HEK293 (cell line): ENCODE measurements around the gene CAPRIN2.

Source experiments
- CTCF ChIA-PET: fragments of 350-600 bp; formaldehyde crosslinking; extraction: SDS; loops from one replicate; lab custom pipeline; 2021; ENCODE audit warnings: antibody characterized with exemption; lab: Yijun Ruan, JAX
- POLR2A ChIA-PET: fragments of 300-600 bp; formaldehyde crosslinking; extraction: SDS; loops from one replicate; lab custom pipeline; 2020; ENCODE audit warnings: antibody characterized with exemption, inconsistent platforms; lab: Yijun Ruan, JAX
- H3K27ac ChIP-seq: fragments of 200-500 bp; sonication (Bioruptor generic); 2 replicates; pipeline ENCODE4 v1.5.1; 2014; ENCODE audit warnings: low read depth, low read length, control low read depth, inconsistent platforms; ENCODE audit errors: extremely low read depth
- H3K36me3 ChIP-seq, 2 experiments: fragments of 200-500 bp in 1 of 2; sonication (Bioruptor generic) in 1 of 2; 1 replicate in 1 of 2; 2 replicates in 1 of 2; pipeline ENCODE4 v1.5.1; 2014 to 2017; ENCODE audit warnings: inconsistent platforms in 2 of 2, low read length in 2 of 2; ENCODE audit not compliant: control insufficient read depth in 2 of 2, insufficient read depth in 1 of 2
- H3K4me1 ChIP-seq: fragments of 200-500 bp; sonication (Bioruptor generic); 2 replicates; pipeline ENCODE4 v1.5.1; 2014; ENCODE audit warnings: mild to moderate bottlenecking, low read length, inconsistent platforms; ENCODE audit not compliant: control insufficient read depth, insufficient read depth
- H3K4me3 ChIP-seq: 2 replicates; pipeline ENCODE4 v1.5.1; 2011; ENCODE audit warnings: low read depth, mild to moderate bottlenecking, control low read depth, low read length, moderate library complexity
- H3K9me3 ChIP-seq: fragments of 200-500 bp; sonication (Bioruptor generic); 2 replicates; pipeline ENCODE4 v1.5.1; 2014; ENCODE audit warnings: low read depth, low read length, inconsistent platforms; ENCODE audit not compliant: control insufficient read depth, insufficient read depth
- GLI2 ChIP-seq: fragments of 450-650 bp; formaldehyde crosslinking; IDR thresholded peaks from 2 replicates; pipeline ENCODE4; 2017; ENCODE audit warnings: missing biosample characterization, missing genetic modification characterization, low read depth, borderline replicate concordance
- GLIS2 ChIP-seq: fragments of 450-650 bp; formaldehyde crosslinking; IDR thresholded peaks from 2 replicates; pipeline ENCODE4 v1.5.1; 2016; ENCODE audit warnings: missing biosample characterization, missing genetic modification characterization
- MZF1 ChIP-seq: fragments of 450-650 bp; formaldehyde crosslinking; IDR thresholded peaks from 2 replicates; pipeline ENCODE4 v1.5.1; 2017; ENCODE audit warnings: missing biosample characterization, missing genetic modification characterization, borderline replicate concordance
- PRDM1 ChIP-seq: fragments of 450-650 bp; formaldehyde crosslinking; IDR thresholded peaks from 2 replicates; pipeline ENCODE4; 2016; ENCODE audit warnings: missing biosample characterization, missing genetic modification characterization
- RBAK ChIP-seq: fragments of 450-650 bp; formaldehyde crosslinking; IDR thresholded peaks from 2 replicates; pipeline ENCODE4 v1.5.1; 2016; ENCODE audit warnings: missing biosample characterization, missing genetic modification characterization
- TCF7L2 ChIP-seq: IDR thresholded peaks from 2 replicates; pipeline ENCODE4 v1.6.1; 2011; ENCODE audit warnings: low read depth, mild to moderate bottlenecking, inconsistent platforms, low read length, moderate library complexity, borderline replicate concordance
- YY1 ChIP-seq: fragments of 450-650 bp; formaldehyde crosslinking; IDR thresholded peaks from 2 replicates; pipeline ENCODE4 v1.5.1; 2018; ENCODE audit warnings: missing biosample characterization, missing genetic modification characterization
- ZBTB20 ChIP-seq: fragments of 450-650 bp; formaldehyde crosslinking; IDR thresholded peaks from 2 replicates; pipeline ENCODE4 v1.5.1; 2016; ENCODE audit warnings: missing biosample characterization, missing genetic modification characterization
- ZBTB7A ChIP-seq: fragments of 450-650 bp; formaldehyde crosslinking; IDR thresholded peaks from 2 replicates; pipeline ENCODE4 v1.5.1; 2016; ENCODE audit warnings: low read depth, missing biosample characterization, missing genetic modification characterization
- ZBTB8A ChIP-seq: fragments of 450-650 bp; formaldehyde crosslinking; IDR thresholded peaks from 2 replicates; pipeline ENCODE4 v1.5.1; 2016; ENCODE audit warnings: missing biosample characterization, missing genetic modification characterization
- ZFP3 ChIP-seq: fragments of 450-650 bp; formaldehyde crosslinking; IDR thresholded peaks from 2 replicates; pipeline ENCODE4 v1.5.1; 2016; ENCODE audit warnings: low read depth, missing biosample characterization, missing genetic modification characterization
- ZNF169 ChIP-seq: fragments of 450-650 bp; formaldehyde crosslinking; IDR thresholded peaks from 2 replicates; pipeline ENCODE4 v1.5.1; 2016; ENCODE audit warnings: missing biosample characterization, missing genetic modification characterization
- ZNF174 ChIP-seq: fragments of 450-650 bp; formaldehyde crosslinking; IDR thresholded peaks from 2 replicates; pipeline ENCODE4 v1.5.0; 2017; ENCODE audit warnings: missing biosample characterization, mild to moderate bottlenecking, missing genetic modification characterization
- ZNF24 ChIP-seq: fragments of 450-650 bp; formaldehyde crosslinking; IDR thresholded peaks from 2 replicates; pipeline ENCODE4 v1.5.1; 2016; ENCODE audit warnings: missing biosample characterization, missing genetic modification characterization
- ZNF248 ChIP-seq: fragments of 450-650 bp; formaldehyde crosslinking; IDR thresholded peaks from 2 replicates; pipeline ENCODE4 v1.5.1; 2017; ENCODE audit warnings: missing biosample characterization, missing genetic modification characterization
- ZNF280C ChIP-seq: fragments of 450-650 bp; formaldehyde crosslinking; IDR thresholded peaks from 2 replicates; pipeline ENCODE4 v1.5.1; 2016; ENCODE audit warnings: missing biosample characterization, missing genetic modification characterization
- ZNF335 ChIP-seq: fragments of 450-650 bp; formaldehyde crosslinking; conservative IDR thresholded peaks from 2 replicates; pipeline ENCODE4 v1.5.1; 2016; ENCODE audit warnings: missing biosample characterization, missing genetic modification characterization
- ZNF366 ChIP-seq: fragments of 450-650 bp; formaldehyde crosslinking; conservative IDR thresholded peaks from 2 replicates; pipeline ENCODE4 v1.5.1; 2016; ENCODE audit warnings: missing biosample characterization, missing genetic modification characterization
- ZNF521 ChIP-seq: fragments of 450-650 bp; formaldehyde crosslinking; IDR thresholded peaks from 2 replicates; pipeline ENCODE4 v1.5.1; 2017; ENCODE audit warnings: missing biosample characterization, mild to moderate bottlenecking, missing genetic modification characterization
- ZNF654 ChIP-seq: fragments of 450-650 bp; formaldehyde crosslinking; IDR thresholded peaks from 2 replicates; pipeline ENCODE4 v1.5.1; 2016; ENCODE audit warnings: low read depth, missing biosample characterization, missing genetic modification characterization
- ZNF664 ChIP-seq: fragments of 450-650 bp; formaldehyde crosslinking; IDR thresholded peaks from 2 replicates; pipeline ENCODE4 v1.5.1; 2016; ENCODE audit warnings: missing biosample characterization, missing genetic modification characterization
- ZXDB ChIP-seq: fragments of 450-650 bp; formaldehyde crosslinking; IDR thresholded peaks from 2 replicates; pipeline ENCODE4 v1.5.1; 2016; ENCODE audit warnings: missing biosample characterization, missing genetic modification characterization
- TF ChIP-seq, protein P1 (sequence below): fragments of 450-650 bp; formaldehyde crosslinking; IDR thresholded peaks from 2 replicates; pipeline ENCODE4 v1.5.1; 2016; ENCODE audit warnings: missing biosample characterization, missing genetic modification characterization, low read depth
- TF ChIP-seq, protein P2 (sequence below): fragments of 450-650 bp; formaldehyde crosslinking; IDR thresholded peaks from 2 replicates; pipeline ENCODE4 v1.5.1; 2016; ENCODE audit warnings: missing biosample characterization, missing genetic modification characterization, borderline replicate concordance
- TF ChIP-seq, protein P3 (sequence below): fragments of 450-650 bp; formaldehyde crosslinking; IDR thresholded peaks from 2 replicates; pipeline ENCODE4 v1.5.1; 2016; ENCODE audit warnings: missing biosample characterization, missing genetic modification characterization
- TF ChIP-seq, protein P4 (sequence below): fragments of 450-650 bp; formaldehyde crosslinking; IDR thresholded peaks from 2 replicates; pipeline ENCODE4 v1.5.0; 2017; ENCODE audit warnings: missing biosample characterization, missing genetic modification characterization, borderline replicate concordance

The CAPRIN2 gene

GRCh38 chr12:30769802-30770201, 15.1 kb upstream of the CAPRIN2 start (continued):
- TF ChIP-seq, protein P1, sequence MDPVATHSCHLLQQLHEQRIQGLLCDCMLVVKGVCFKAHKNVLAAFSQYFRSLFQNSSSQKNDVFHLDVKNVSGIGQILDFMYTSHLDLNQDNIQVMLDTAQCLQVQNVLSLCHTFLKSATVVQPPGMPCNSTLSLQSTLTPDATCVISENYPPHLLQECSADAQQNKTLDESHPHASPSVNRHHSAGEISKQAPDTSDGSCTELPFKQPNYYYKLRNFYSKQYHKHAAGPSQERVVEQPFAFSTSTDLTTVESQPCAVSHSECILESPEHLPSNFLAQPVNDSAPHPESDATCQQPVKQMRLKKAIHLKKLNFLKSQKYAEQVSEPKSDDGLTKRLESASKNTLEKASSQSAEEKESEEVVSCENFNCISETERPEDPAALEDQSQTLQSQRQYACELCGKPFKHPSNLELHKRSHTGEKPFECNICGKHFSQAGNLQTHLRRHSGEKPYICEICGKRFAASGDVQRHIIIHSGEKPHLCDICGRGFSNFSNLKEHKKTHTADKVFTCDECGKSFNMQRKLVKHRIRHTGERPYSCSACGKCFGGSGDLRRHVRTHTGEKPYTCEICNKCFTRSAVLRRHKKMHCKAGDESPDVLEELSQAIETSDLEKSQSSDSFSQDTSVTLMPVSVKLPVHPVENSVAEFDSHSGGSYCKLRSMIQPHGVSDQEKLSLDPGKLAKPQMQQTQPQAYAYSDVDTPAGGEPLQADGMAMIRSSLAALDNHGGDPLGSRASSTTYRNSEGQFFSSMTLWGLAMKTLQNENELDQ (tag by site-specific recombination): no peak
- TF ChIP-seq ZFP3 (tag by site-specific recombination): no peak
- TF ChIP-seq ZNF366 (tag by site-specific recombination): no peak
- TF ChIP-seq GLIS2 (tag by site-specific recombination): no peak
- no peak for TF ChIP-seq ZBTB7A
- TF ChIP-seq ZXDB (tag by site-specific recombination): no peak
- TF ChIP-seq ZNF521: no peak
- no peak for TF ChIP-seq PRDM1
- no peak for TF ChIP-seq ZNF24 (tag by site-specific recombination)

DNA sequence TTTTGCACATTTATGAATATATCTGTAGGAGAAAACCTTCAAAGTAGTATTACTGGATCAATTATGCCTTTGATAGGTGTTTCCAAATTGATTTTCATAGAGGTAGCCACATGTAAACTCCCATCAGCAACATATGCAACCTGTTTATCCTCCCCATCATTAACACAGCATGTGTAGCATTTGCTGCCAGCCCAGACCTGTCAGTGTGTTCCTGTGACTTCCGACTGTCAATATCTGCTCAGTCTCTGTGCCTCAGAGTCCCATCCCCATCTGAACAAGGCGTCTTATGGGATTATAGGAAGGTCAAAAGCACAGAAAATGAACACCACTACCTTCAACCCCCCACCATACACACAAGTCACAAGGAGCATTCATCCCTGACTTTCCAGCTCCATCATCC, 9.5 kb upstream of the CAPRIN2 start:
- H3K36me3 ChIP-seq: no peaks in the 10 kb centered on the region
- no peak overlapping the region for H3K27ac ChIP-seq
- H3K4me3 ChIP-seq: no peak overlapping the region
- POLR2A ChIA-PET: no interaction called here
- H3K9me3 ChIP-seq: no peaks in the 10 kb centered on the region
- H3K4me1 ChIP-seq: no peaks in the 10 kb centered on the region
- CTCF ChIA-PET: interaction anchor here (0.6 kb wide), 1 partner anchor 289 kb away, joined by 3 read pairs; no protein-coding TSS in a partner anchor
- TF ChIP-seq ZNF664 (tag by site-specific recombination): no peak
- TF ChIP-seq, protein P2, sequence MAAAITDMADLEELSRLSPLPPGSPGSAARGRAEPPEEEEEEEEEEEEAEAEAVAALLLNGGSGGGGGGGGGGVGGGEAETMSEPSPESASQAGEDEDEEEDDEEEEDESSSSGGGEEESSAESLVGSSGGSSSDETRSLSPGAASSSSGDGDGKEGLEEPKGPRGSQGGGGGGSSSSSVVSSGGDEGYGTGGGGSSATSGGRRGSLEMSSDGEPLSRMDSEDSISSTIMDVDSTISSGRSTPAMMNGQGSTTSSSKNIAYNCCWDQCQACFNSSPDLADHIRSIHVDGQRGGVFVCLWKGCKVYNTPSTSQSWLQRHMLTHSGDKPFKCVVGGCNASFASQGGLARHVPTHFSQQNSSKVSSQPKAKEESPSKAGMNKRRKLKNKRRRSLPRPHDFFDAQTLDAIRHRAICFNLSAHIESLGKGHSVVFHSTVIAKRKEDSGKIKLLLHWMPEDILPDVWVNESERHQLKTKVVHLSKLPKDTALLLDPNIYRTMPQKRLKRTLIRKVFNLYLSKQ (tag by site-specific recombination): no peak
- TF ChIP-seq ZNF654: no peak
- no peak for TF ChIP-seq ZNF335
- no peak for TF ChIP-seq ZBTB20
- no peak for TF ChIP-seq GLI2 (tag by site-specific recombination)
- TF ChIP-seq, protein P3, sequence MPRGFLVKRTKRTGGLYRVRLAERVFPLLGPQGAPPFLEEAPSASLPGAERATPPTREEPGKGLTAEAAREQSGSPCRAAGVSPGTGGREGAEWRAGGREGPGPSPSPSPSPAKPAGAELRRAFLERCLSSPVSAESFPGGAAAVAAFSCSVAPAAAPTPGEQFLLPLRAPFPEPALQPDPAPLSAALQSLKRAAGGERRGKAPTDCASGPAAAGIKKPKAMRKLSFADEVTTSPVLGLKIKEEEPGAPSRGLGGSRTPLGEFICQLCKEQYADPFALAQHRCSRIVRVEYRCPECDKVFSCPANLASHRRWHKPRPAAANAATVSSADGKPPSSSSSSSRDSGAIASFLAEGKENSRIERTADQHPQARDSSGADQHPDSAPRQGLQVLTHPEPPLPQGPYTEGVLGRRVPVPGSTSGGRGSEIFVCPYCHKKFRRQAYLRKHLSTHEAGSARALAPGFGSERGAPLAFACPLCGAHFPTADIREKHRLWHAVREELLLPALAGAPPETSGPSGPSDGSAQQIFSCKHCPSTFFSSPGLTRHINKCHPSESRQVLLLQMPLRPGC (tag by site-specific recombination): no peak
- no peak for TF ChIP-seq ZNF280C (tag by site-specific recombination)
- no peak for TF ChIP-seq YY1 (tag by site-specific recombination)
- no peak for TF ChIP-seq MZF1 (tag by site-specific recombination)
- no peak for TF ChIP-seq ZNF174 (tag by site-specific recombination)
- TF ChIP-seq ZNF169: no peak
- no peak for TF ChIP-seq RBAK (tag by site-specific recombination)
- no peak for TF ChIP-seq TCF7L2
- no peak for TF ChIP-seq ZBTB8A (tag by site-specific recombination)
- TF ChIP-seq ZNF248 (tag by site-specific recombination): no peak
- TF ChIP-seq, protein P4, sequence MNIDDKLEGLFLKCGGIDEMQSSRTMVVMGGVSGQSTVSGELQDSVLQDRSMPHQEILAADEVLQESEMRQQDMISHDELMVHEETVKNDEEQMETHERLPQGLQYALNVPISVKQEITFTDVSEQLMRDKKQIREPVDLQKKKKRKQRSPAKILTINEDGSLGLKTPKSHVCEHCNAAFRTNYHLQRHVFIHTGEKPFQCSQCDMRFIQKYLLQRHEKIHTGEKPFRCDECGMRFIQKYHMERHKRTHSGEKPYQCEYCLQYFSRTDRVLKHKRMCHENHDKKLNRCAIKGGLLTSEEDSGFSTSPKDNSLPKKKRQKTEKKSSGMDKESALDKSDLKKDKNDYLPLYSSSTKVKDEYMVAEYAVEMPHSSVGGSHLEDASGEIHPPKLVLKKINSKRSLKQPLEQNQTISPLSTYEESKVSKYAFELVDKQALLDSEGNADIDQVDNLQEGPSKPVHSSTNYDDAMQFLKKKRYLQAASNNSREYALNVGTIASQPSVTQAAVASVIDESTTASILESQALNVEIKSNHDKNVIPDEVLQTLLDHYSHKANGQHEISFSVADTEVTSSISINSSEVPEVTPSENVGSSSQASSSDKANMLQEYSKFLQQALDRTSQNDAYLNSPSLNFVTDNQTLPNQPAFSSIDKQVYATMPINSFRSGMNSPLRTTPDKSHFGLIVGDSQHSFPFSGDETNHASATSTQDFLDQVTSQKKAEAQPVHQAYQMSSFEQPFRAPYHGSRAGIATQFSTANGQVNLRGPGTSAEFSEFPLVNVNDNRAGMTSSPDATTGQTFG (tag by site-specific recombination): no peak
